ENCODE data around the gene AMDHD1. TPM values are rescaled to one million over a fixed set of nuclear protein-coding genes. Genes with fewer than 3 reads are reported as not detected.

AMDHD1 gene
- total and polyA plus RNA-seq, 2 donors (not counting 1 experiment from before 2014, with no cell fraction given): 0.08 to 0.33 TPM

DNA sequence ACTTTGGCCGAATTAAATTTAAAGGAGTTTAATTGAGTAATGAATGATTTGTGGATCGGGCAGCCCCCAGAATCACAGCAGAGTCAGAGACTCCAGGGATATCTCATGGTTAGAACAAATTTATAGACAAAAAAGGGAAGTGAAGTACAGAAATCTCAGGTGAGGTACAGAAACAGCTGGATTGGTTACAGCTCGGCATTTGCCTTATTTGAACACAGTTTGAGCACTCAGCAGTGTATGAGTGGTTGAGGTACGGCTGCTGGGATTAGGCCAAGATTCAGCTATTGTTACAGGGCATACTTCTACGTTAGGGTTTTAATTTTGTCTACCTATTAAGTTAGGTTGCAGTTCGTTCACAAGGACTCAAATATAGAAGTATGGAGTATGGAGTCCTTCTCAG, 24.0 kb upstream of the AMDHD1 start:
- H3K9me3 ChIP-seq (ENCODE audit: control insufficient read depth, insufficient read depth, low read depth, low read length): no peaks in the 10 kb centered on the region
- no peaks in the 10 kb centered on the region for H3K4me1 ChIP-seq (ENCODE audit: control insufficient read depth, extremely low read depth, insufficient read depth, low read length)
- H3K79me2 ChIP-seq (ENCODE audit: control insufficient read depth, insufficient read depth, low read length): no peaks in the 10 kb centered on the region
- no peak overlapping the region for H3K4me2 ChIP-seq (ENCODE audit: extremely low read depth, insufficient read depth, low read length)
- no peaks in the 10 kb centered on the region for H3K36me3 ChIP-seq (ENCODE audit: control insufficient read depth, insufficient read depth, low read length)
- H3K27me3 ChIP-seq (ENCODE audit: control insufficient read depth, insufficient read depth, low read length): peaks cover 4% of the 10 kb centered on the region
- TF ChIP-seq, protein P1, sequence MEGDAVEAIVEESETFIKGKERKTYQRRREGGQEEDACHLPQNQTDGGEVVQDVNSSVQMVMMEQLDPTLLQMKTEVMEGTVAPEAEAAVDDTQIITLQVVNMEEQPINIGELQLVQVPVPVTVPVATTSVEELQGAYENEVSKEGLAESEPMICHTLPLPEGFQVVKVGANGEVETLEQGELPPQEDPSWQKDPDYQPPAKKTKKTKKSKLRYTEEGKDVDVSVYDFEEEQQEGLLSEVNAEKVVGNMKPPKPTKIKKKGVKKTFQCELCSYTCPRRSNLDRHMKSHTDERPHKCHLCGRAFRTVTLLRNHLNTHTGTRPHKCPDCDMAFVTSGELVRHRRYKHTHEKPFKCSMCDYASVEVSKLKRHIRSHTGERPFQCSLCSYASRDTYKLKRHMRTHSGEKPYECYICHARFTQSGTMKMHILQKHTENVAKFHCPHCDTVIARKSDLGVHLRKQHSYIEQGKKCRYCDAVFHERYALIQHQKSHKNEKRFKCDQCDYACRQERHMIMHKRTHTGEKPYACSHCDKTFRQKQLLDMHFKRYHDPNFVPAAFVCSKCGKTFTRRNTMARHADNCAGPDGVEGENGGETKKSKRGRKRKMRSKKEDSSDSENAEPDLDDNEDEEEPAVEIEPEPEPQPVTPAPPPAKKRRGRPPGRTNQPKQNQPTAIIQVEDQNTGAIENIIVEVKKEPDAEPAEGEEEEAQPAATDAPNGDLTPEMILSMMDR (conservative IDR thresholded peaks at IDR 0.05 in 1 of 2, IDR thresholded peaks at IDR 0.05 in 1 of 2; ENCODE audit: low read depth in 1 of 2, low read length in 2 of 2): no peak
- TF ChIP-seq EZH2 (IDR thresholded peaks at IDR 0.05; ENCODE audit: low read length, missing control alignments): no peak
- H3K9ac ChIP-seq (ENCODE audit: insufficient read depth, low read length): no peak overlapping the region
- H4K20me1 ChIP-seq (ENCODE audit: control insufficient read depth, extremely low read depth, insufficient read depth, low read length): no peaks in the 10 kb centered on the region
- DNase-seq (ENCODE audit: low read depth in 2 of 2): no peak
- no peak overlapping the region for H3K27ac ChIP-seq (ENCODE audit: insufficient read depth, low read length)
- H3K4me3 ChIP-seq (replicated peaks in 1 of 4; ENCODE audit: control extremely low read depth in 1 of 4, insufficient read depth in 1 of 4, low read depth in 3 of 4, low read length in 4 of 4): no peak overlapping the region
- H2AFZ ChIP-seq (ENCODE audit: low read length): no peak overlapping the region

DNA sequence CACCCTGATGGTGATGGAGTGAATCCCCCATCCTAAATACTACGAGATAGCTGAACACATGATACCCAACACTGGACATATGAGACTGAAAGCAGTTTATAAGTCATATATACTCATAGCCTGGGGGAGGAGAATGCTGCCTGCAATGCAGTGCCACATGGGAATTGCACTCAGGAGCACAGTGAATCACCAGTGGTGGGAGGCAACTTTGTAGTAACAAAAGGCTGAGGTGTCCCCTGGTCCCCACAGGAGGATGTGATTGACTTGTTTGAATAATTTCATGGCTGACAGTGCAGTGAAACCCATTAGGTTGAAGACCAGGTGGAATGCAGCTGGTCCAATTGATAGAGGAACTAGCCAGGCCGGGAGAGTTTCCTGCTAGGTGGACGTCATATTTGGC, 20.9 kb upstream of the AMDHD1 start:
- Histone ChIP-seq H3K79me2 (ENCODE audit: control insufficient read depth, insufficient read depth, low read length) (no peaks in the 10 kb centered on the region), H3K27me3 (ENCODE audit: control insufficient read depth, insufficient read depth, low read length) (no peaks in the 10 kb centered on the region), H4K20me1 (ENCODE audit: control insufficient read depth, extremely low read depth, insufficient read depth, low read length) (no peaks in the 10 kb centered on the region), H3K27ac (ENCODE audit: insufficient read depth, low read length) (no peak overlapping the region), H3K4me1 (ENCODE audit: control insufficient read depth, extremely low read depth, insufficient read depth, low read length) (no peaks in the 10 kb centered on the region), H2AFZ (ENCODE audit: low read length) (no peak overlapping the region), H3K4me2 (ENCODE audit: extremely low read depth, insufficient read depth, low read length) (no peak overlapping the region), H3K4me3 (replicated peaks in 1 of 4; ENCODE audit: control extremely low read depth in 1 of 4, insufficient read depth in 1 of 4, low read depth in 3 of 4, low read length in 4 of 4) (no peak overlapping the region), H3K36me3 (ENCODE audit: control insufficient read depth, insufficient read depth, low read length) (no peaks in the 10 kb centered on the region), H3K9ac (ENCODE audit: insufficient read depth, low read length) (no peak overlapping the region), H3K9me3 (ENCODE audit: control insufficient read depth, insufficient read depth, low read depth, low read length) (no peaks in the 10 kb centered on the region)
- peak in 1 of 2 donors; percentile 4 for DNase-seq (ENCODE audit: low read depth in 2 of 2)
- TF ChIP-seq, protein P1 (conservative IDR thresholded peaks at IDR 0.05 in 1 of 2, IDR thresholded peaks at IDR 0.05 in 1 of 2; ENCODE audit: low read depth in 1 of 2, low read length in 2 of 2): no peak
- no peak for TF ChIP-seq EZH2 (IDR thresholded peaks at IDR 0.05; ENCODE audit: low read length, missing control alignments)

DNA sequence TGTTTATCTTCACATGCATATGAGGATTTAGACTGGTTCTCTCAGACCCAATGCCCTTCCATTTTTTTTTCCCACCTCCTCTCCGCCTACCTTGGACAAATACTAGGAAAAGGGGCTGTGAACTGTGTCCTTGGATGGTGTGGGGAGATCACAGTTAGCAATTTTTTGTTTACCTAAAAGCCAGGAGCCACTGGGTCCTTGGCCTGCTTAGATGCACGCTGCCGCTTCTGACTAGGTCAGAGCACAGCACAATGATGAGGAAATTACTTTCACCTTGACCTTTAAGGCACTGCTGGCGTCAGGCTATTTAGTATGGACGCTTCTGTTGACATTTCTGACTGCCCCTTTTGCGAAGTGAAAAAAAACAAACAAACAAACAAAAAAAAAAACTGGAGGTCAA, 2.6 kb upstream of the AMDHD1 start:
- H3K4me2 ChIP-seq (ENCODE audit: extremely low read depth, insufficient read depth, low read length): no peak overlapping the region
- no peak overlapping the region for H3K27ac ChIP-seq (ENCODE audit: insufficient read depth, low read length)
- no peaks in the 10 kb centered on the region for H3K4me1 ChIP-seq (ENCODE audit: control insufficient read depth, extremely low read depth, insufficient read depth, low read length)
- H3K27me3 ChIP-seq (ENCODE audit: control insufficient read depth, insufficient read depth, low read length): peaks cover 3% of the 10 kb centered on the region
- H3K36me3 ChIP-seq (ENCODE audit: control insufficient read depth, insufficient read depth, low read length): no peaks in the 10 kb centered on the region
- no peak overlapping the region for H2AFZ ChIP-seq (ENCODE audit: low read length)
- H4K20me1 ChIP-seq (ENCODE audit: control insufficient read depth, extremely low read depth, insufficient read depth, low read length): no peaks in the 10 kb centered on the region
- no peaks in the 10 kb centered on the region for H3K79me2 ChIP-seq (ENCODE audit: control insufficient read depth, insufficient read depth, low read length)
- no peak for TF ChIP-seq EZH2 (IDR thresholded peaks at IDR 0.05; ENCODE audit: low read length, missing control alignments)
- TF ChIP-seq, protein P1 (conservative IDR thresholded peaks at IDR 0.05 in 1 of 2, IDR thresholded peaks at IDR 0.05 in 1 of 2; ENCODE audit: low read depth in 1 of 2, low read length in 2 of 2): no peak
- DNase-seq (ENCODE audit: low read depth in 2 of 2): no peak
- H3K4me3 ChIP-seq (replicated peaks in 1 of 4; ENCODE audit: control extremely low read depth in 1 of 4, insufficient read depth in 1 of 4, low read depth in 3 of 4, low read length in 4 of 4): no peak overlapping the region
- no peaks in the 10 kb centered on the region for H3K9me3 ChIP-seq (ENCODE audit: control insufficient read depth, insufficient read depth, low read depth, low read length)
- no peak overlapping the region for H3K9ac ChIP-seq (ENCODE audit: insufficient read depth, low read length)

All from fibroblast of lung (primary cell).